ENCODE data around the gene TTLL11.

TTLL11 gene

GRCh38 chr9:121825031-121825691, 267.9 kb downstream of the TTLL11 start:
- DNase-seq (ENCODE audit: low read depth): no peak
- H3K4me3 ChIP-seq (ENCODE audit: low read depth, low read length): no peak overlapping the region
- no peak for TF ChIP-seq CTCF (IDR thresholded peaks at IDR 0.05; ENCODE audit: low read depth, low read length, missing control alignments)

GRCh38 chr9:121824651-121825030, 268.5 kb downstream of the TTLL11 start:
- DNase-seq (ENCODE audit: low read depth): no peak
- TF ChIP-seq CTCF (IDR thresholded peaks at IDR 0.05; ENCODE audit: low read depth, low read length, missing control alignments): peak; percentile 20
- no peak overlapping the region for H3K4me3 ChIP-seq (ENCODE audit: low read depth, low read length)

- no peak for DNase-seq (ENCODE audit: low read depth)
- TF ChIP-seq CTCF (IDR thresholded peaks at IDR 0.05; ENCODE audit: low read depth, low read length, missing control alignments): no peak
Measured at GRCh38 chr9:121823451-121824169, 269.5 kb downstream of the TTLL11 start.

GRCh38 chr9:121822093-121823085, 270.7 kb downstream of the TTLL11 start:
- no peak for TF ChIP-seq CTCF (IDR thresholded peaks at IDR 0.05; ENCODE audit: low read depth, low read length, missing control alignments)
- no peak for DNase-seq (ENCODE audit: low read depth)
- no peak overlapping the region for H3K4me3 ChIP-seq (ENCODE audit: low read depth, low read length)

More at GRCh38 chr9:121823451-121824169, 269.5 kb downstream of the TTLL11 start:
- H3K4me3 ChIP-seq (ENCODE audit: low read depth, low read length): no peak overlapping the region

- no peak overlapping the region for H3K4me3 ChIP-seq (ENCODE audit: low read depth, low read length)
- TF ChIP-seq CTCF (IDR thresholded peaks at IDR 0.05; ENCODE audit: low read depth, low read length, missing control alignments): no peak
- DNase-seq (ENCODE audit: low read depth): no peak
Measured at GRCh38 chr9:121821326-121821725, 271.8 kb downstream of the TTLL11 start.

- no peak for TF ChIP-seq CTCF (IDR thresholded peaks at IDR 0.05; ENCODE audit: low read depth, low read length, missing control alignments)
- no peak for DNase-seq (ENCODE audit: low read depth)
Measured at GRCh38 chr9:121820286-121821005, 272.7 kb downstream of the TTLL11 start.

More at GRCh38 chr9:121820286-121821005, 272.7 kb downstream of the TTLL11 start:
- H3K4me3 ChIP-seq (ENCODE audit: low read depth, low read length): no peak overlapping the region

Measured in GM12864 (cell line).